Epithelial cell of esophagus (primary cell): ENCODE results near the gene CENPU.
"Not testable (repeated sequence)": the region's sequence is repeated elsewhere in the genome, so short reads cannot be mapped to it uniquely, and the experiment has no call there.

Source experiments
- DNase-seq: peaks from one replicate; pipeline ENCODE4 v3.0.0; 2010; ENCODE audit warnings: low read depth
- H3K4me3 ChIP-seq: 2 replicates; pipeline ENCODE4 v1.5.1; 2011; ENCODE audit warnings: mild to moderate bottlenecking, low read length, control low read depth
- TF ChIP-seq, protein P1 (sequence below): IDR thresholded peaks from 2 replicates; pipeline ENCODE4 v1.5.1; 2011; ENCODE audit warnings: low read depth, mild to moderate bottlenecking, low read length, control low read depth, inconsistent platforms; ENCODE audit not compliant: insufficient read depth; ENCODE audit errors: missing control alignments

CENPU gene

DNA sequence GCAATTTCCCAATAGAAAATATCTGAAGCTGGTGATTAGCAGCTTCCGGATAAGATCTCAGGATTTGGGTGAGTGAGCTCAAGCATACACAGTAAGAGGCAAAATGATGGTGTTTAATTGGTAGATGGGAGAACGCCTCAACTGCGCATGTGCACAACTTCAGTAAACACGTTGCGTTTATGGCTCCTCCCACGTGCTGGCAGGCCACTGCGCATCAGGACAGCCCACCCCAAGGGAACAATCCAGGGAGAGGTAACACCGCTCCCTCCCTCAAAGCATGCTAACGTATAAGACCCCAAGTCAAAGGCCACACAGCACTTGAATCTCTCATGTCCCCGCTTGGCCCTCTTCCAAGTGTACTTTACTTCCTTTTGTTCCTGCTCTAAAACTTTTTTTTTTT, 10.3 kb upstream of the CENPU start:
- TF ChIP-seq, protein P1, sequence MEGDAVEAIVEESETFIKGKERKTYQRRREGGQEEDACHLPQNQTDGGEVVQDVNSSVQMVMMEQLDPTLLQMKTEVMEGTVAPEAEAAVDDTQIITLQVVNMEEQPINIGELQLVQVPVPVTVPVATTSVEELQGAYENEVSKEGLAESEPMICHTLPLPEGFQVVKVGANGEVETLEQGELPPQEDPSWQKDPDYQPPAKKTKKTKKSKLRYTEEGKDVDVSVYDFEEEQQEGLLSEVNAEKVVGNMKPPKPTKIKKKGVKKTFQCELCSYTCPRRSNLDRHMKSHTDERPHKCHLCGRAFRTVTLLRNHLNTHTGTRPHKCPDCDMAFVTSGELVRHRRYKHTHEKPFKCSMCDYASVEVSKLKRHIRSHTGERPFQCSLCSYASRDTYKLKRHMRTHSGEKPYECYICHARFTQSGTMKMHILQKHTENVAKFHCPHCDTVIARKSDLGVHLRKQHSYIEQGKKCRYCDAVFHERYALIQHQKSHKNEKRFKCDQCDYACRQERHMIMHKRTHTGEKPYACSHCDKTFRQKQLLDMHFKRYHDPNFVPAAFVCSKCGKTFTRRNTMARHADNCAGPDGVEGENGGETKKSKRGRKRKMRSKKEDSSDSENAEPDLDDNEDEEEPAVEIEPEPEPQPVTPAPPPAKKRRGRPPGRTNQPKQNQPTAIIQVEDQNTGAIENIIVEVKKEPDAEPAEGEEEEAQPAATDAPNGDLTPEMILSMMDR, result no peak
- DNase-seq, result no peak
- H3K4me3 ChIP-seq, result no peak overlapping the region

DNA sequence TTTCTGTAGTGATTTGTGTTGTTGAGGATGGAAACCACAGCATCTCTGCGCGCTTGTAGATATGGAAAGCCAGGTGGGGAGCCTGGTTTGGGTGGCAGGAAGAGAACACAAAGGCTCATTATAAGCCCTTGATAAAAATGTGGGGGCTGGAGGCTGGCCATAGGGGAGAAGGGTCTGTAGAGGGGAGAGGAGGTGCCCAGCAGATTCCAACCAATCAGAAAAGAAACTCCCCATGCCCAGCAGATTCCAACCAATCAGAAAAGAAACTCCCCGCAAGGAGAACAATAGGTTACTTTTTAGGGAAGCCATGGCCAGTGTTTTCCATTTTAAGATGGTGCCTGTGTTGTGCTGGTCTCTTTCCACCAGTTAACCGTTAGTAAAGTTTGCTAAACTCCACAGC, 9.8 kb upstream of the CENPU start:
- TF ChIP-seq, protein P1, result no peak
- no peak overlapping the region for H3K4me3 ChIP-seq
- no peak for DNase-seq

DNA sequence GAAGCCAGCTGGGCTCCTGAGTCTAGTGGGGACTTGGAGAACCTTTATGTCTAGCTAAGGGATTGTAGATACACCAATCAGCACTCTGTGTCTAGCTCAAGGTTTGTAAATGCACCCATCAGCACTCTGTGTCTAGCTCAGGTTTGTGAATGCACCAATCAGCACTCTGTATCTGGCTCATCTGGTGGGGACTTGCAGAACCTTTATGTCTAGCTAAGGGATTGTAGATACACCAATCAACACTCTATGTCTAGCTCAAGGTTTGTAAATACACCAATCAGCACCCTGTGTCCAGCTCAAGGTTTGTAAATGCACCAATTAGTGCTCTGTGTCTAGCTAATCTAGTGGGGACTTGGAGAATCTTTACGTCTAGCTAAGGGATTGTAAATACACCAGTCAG, 7.8 kb upstream of the CENPU start:
- H3K4me3 ChIP-seq, DNase-seq: not testable (repeated sequence)

DNA sequence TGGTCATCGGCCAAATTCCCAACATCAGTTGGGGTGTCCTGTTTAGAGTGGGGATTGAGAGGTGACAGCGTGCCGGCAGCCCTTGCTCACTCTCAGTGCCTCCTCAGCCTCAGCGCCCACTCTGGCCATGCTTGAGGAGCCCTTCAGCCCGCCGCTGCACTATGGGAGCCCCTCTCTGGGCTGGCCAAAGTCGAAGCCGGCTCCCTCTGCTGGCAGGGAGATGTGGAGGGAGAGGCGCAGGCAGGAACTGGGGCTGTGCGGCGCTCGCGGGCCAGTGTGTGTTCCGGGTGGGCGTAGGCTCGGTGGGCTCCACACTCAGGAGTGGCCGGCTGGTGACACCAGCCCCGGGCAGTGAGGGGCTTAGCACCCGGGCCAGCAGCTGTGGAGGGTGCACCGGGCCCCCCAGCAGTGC, 7.1 kb upstream of the CENPU start:
- DNase-seq, result no peak
- TF ChIP-seq, protein P1, result no peak
- H3K4me3 ChIP-seq, result no peak overlapping the region

DNA sequence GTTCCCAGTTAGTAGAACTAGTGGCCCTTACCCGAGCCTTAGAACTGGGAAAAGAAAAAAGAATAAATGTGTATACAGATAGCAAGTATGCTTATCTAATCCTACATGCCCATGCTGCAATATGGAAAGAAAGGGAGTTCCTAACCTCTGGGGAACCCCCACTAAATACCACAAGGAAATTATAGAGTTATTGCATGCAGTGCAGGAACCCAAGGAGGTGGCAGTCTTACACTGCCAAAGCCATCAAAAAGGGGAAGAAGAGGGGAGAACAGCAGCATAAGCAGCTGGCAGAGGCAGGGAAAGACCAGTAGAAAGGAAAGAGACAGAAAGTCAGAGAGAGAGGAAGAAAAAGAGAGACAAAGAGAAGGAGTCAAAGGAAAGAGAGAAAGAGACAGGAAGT, 5.7 kb upstream of the CENPU start:
- DNase-seq, result not testable (repeated sequence)

DNA sequence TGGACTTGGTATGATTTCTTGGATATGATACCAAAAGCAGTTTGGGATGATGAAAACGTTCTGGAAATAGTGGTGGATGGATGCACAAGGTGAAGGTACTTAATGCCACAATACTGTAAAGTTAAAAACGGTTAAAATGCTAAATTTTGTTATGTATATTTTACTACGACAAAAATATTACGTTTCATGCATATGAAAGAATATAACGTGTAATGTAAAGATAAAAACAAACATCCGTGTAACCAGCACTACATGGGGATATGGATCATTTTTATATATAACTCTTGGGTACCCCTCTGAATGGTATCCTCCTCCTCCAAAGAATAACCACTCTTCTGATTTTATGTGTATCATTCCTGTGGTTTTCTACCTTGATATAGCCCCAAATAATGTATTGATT, 862 bp upstream of the CENPU start:
- DNase-seq, result no peak
- peak overlapping the region; percentile 90 for H3K4me3 ChIP-seq
- TF ChIP-seq, protein P1, result no peak

More for the DNA sequence above, 5.7 kb upstream of the CENPU start:
- H3K4me3 ChIP-seq, result not testable (repeated sequence)

DNA sequence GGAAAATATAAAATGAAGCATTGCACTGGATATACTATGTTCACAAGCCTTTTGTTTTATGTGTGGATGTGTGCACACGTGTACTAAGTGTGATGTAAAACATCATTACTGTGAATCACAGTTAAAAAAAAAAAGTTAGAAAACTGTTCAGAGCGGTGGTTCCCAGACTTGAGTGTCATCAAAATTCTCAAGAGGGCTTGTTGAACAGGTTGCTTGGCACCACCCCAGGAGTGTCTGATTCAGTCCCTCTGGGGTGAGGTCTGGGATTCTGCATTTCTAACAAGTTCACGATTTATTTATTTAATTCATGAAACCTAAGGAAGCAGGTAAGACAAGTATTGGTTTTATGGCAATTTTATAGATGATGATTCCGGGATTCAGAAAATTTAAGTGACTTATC, 1.8 kb downstream of the CENPU start:
- H3K4me3 ChIP-seq, result peak overlapping the region; percentile 90
- TF ChIP-seq, protein P1, result no peak
- peak; percentile 99 for DNase-seq

DNA sequence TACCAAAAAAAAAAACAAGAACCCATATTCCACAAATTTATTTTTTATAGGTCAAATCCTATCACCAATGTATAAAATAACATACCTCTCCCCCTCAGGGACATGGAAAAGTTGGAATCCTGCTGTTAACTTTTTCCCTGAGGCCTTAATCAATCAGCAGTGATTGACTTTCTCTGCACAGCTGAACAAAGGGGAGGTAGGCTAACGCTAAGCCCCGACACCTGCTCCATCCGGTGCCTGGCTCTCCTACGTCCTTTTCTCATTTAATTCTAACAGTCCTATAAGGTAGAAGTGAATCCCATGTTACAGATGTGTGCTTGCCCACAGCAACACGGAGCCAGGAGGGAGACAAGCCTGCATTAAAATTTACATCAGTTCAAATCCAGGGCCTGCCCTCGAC, 2.8 kb downstream of the CENPU start:
- H3K4me3 ChIP-seq, result no peak overlapping the region
- DNase-seq, result no peak
- TF ChIP-seq, protein P1, result no peak
